Ureter (tissue), 1 donor: ENCODE results near the gene STK33. TPM values are rescaled to one million over a fixed set of nuclear protein-coding genes. Genes with fewer than 3 reads are reported as not detected.
"Not testable (repeated sequence)": the region's sequence is repeated elsewhere in the genome, so short reads cannot be mapped to it uniquely, and the experiment has no call there.

Experiments
- DNase-seq: peaks from one replicate; pipeline ENCODE4 v3.0.0-alpha.2; 2020; ENCODE audit warnings: low spot score
- total RNA-seq: library from RNA; stranded (reverse); gene quantifications from one replicate; pipeline ENCODE4 v1.2.4, GENCODE V29; 2023
- donor health status: DM: yes; HTN: yes; CAD: no.

STK33 gene
- total RNA-seq, 1 donor from 2014 or later, result 13.1 TPM

GRCh38 chr11:8543278-8543677, 50.8 kb downstream of the STK33 start:
- DNase-seq, result no peak

- no peak for DNase-seq
These were observed 52.6 kb downstream of the STK33 start for GRCh38 chr11:8541448-8541847.

- DNase-seq, result no peak
These were observed 60.7 kb downstream of the STK33 start for GRCh38 chr11:8533332-8533731.

- DNase-seq, result no peak
These were observed 61.6 kb downstream of the STK33 start for GRCh38 chr11:8532475-8532874.

GRCh38 chr11:8531982-8532381, 62.0 kb downstream of the STK33 start:
- DNase-seq, result no peak

- DNase-seq, result no peak
These were observed 62.7 kb downstream of the STK33 start for GRCh38 chr11:8531312-8531711.

GRCh38 chr11:8527939-8528338, 66.1 kb downstream of the STK33 start:
- no peak for DNase-seq

- DNase-seq, result no peak
These were observed 70.6 kb downstream of the STK33 start for GRCh38 chr11:8523396-8523795.

- DNase-seq, result no peak
These were observed 81.5 kb downstream of the STK33 start for GRCh38 chr11:8512547-8512946.

GRCh38 chr11:8503910-8504364, 90.1 kb downstream of the STK33 start:
- no peak for DNase-seq

- DNase-seq, result no peak
These were observed 92.2 kb downstream of the STK33 start for GRCh38 chr11:8501836-8502235.

- no peak for DNase-seq
These were observed 105.6 kb downstream of the STK33 start for GRCh38 chr11:8488395-8488794.

GRCh38 chr11:8487261-8487660, 106.8 kb downstream of the STK33 start:
- no peak for DNase-seq

- DNase-seq, result no peak
These were observed 109.8 kb downstream of the STK33 start for GRCh38 chr11:8484251-8484650.

GRCh38 chr11:8480858-8481257, 113.2 kb downstream of the STK33 start:
- DNase-seq, result no peak

GRCh38 chr11:8477680-8478079, 116.3 kb downstream of the STK33 start:
- DNase-seq, result no peak

- DNase-seq, result no peak
These were observed 116.9 kb downstream of the STK33 start for GRCh38 chr11:8477151-8477550.

- not testable (repeated sequence) for DNase-seq
These were observed 126.2 kb downstream of the STK33 start for GRCh38 chr11:8467806-8468205.

GRCh38 chr11:8467356-8467755, 126.7 kb downstream of the STK33 start:
- DNase-seq, result not testable (repeated sequence)

- DNase-seq, result not testable (repeated sequence)
These were observed 127.1 kb downstream of the STK33 start for GRCh38 chr11:8466884-8467283.

- no peak for DNase-seq
These were observed 134.2 kb downstream of the STK33 start for GRCh38 chr11:8459711-8460399.

- DNase-seq, result no peak
These were observed 151.7 kb downstream of the STK33 start for GRCh38 chr11:8442301-8442700.

GRCh38 chr11:8440649-8441048, 153.4 kb downstream of the STK33 start:
- DNase-seq, result no peak

GRCh38 chr11:8429483-8429882, 164.5 kb downstream of the STK33 start:
- DNase-seq, result no peak
